SK-N-SH (cell line): Measurements from ENCODE around the gene APBA3. TPM values are rescaled to one million over a fixed set of nuclear protein-coding genes. Genes with fewer than 3 reads are reported as not detected.

ENCODE experiments used
- CTCF ChIA-PET: fragments of 300-600, 350-600 bp; formaldehyde crosslinking; extraction: SDS; loops from one replicate; lab custom pipeline; 2021; lab: Yijun Ruan, JAX
- POLR2A ChIA-PET: fragments of 350-600 bp; sonication (Branson Sonifier 250); formaldehyde crosslinking; extraction: SDS; loops from one replicate; lab custom pipeline; 2020; ENCODE audit warnings: antibody characterized with exemption, inconsistent platforms; lab: Yijun Ruan, JAX
- DNase-seq: peaks from one replicate; pipeline ENCODE4 v3.0.0; 2012
- H2AFZ ChIP-seq: fragments of 200-600 bp; sonication (generic); 2 replicates; pipeline ENCODE4 v1.8.1; 2016; ENCODE audit warnings: antibody characterized with exemption, mild to moderate bottlenecking, low read depth
- H3F3A ChIP-seq: fragments of 200-600 bp; sonication (generic); replicated peaks from 2 replicates; pipeline ENCODE3; 2016; ENCODE audit warnings: antibody characterized with exemption, mild to moderate bottlenecking; ENCODE audit not compliant: insufficient read depth
- H3K27ac ChIP-seq, 2 experiments: fragments of 200-500 bp in 1 of 2; fragments of 200-600 bp in 1 of 2; sonication (Bioruptor generic) in 1 of 2; sonication (generic), shearing (Covaris generic) in 1 of 2; 2 replicates each; pipeline versions ENCODE4 v1.5.1 to v1.6.1; 2014 to 2016; ENCODE audit warnings: low read depth in 2 of 2, inconsistent platforms in 1 of 2, low read length in 1 of 2, mild to moderate bottlenecking in 1 of 2, mixed read lengths in 1 of 2
- H3K27me3 ChIP-seq: fragments of 200-600 bp; sonication (generic), shearing (Covaris generic); 2 replicates; pipeline ENCODE4 v1.6.1; 2016; ENCODE audit warnings: mixed run types; ENCODE audit not compliant: insufficient read depth
- H3K36me3 ChIP-seq, 2 experiments: fragments of 200-500 bp in 1 of 2; fragments of 200-600 bp in 1 of 2; sonication (Bioruptor generic) in 1 of 2; sonication (generic) in 1 of 2; replicated peaks in 1 of 2; 2 replicates each; pipeline versions ENCODE3 to v1.5.1; 2014 to 2016; ENCODE audit warnings: low read length in 1 of 2, mild to moderate bottlenecking in 1 of 2; ENCODE audit not compliant: insufficient read depth in 2 of 2, control insufficient read depth in 1 of 2
- H3K4me1 ChIP-seq, 2 experiments: fragments of 200-500 bp in 1 of 2; fragments of 200-600 bp in 1 of 2; sonication (Bioruptor generic) in 1 of 2; sonication (generic), shearing (Covaris generic) in 1 of 2; 2 replicates each; pipeline versions ENCODE4 v1.5.1 to v1.6.1; 2014 to 2016; ENCODE audit warnings: low read depth in 1 of 2, low read length in 1 of 2, mixed run types in 1 of 2; ENCODE audit not compliant: insufficient read depth in 2 of 2, control insufficient read depth in 1 of 2
- H3K4me2 ChIP-seq: fragments of 200-600 bp; sonication (generic), shearing (Covaris generic); 2 replicates; pipeline ENCODE4 v1.6.1; 2017; ENCODE audit warnings: mixed run types
- H3K4me3 ChIP-seq, 2 experiments: fragments of 200-500 bp in 1 of 2; fragments of 200-600 bp in 1 of 2; sonication (Bioruptor generic) in 1 of 2; sonication (generic), shearing (Covaris generic) in 1 of 2; 2 replicates each; pipeline versions ENCODE4 v1.5.1 to v1.8.1; 2014 to 2016; ENCODE audit warnings: low read depth in 2 of 2, inconsistent platforms in 1 of 2, low read length in 1 of 2, mild to moderate bottlenecking in 1 of 2, mixed read lengths in 1 of 2, moderate library complexity in 1 of 2
- H3K79me2 ChIP-seq: fragments of 200-600 bp; sonication (generic); 2 replicates; pipeline ENCODE4 v1.8.1; 2017; ENCODE audit warnings: mild to moderate bottlenecking; ENCODE audit not compliant: insufficient read depth
- H3K9ac ChIP-seq: fragments of 200-600 bp; sonication (generic); 2 replicates; pipeline ENCODE4 v1.6.1; 2017; ENCODE audit warnings: mixed run types
- H3K9me2 ChIP-seq: fragments of 200-600 bp; sonication (generic); 2 replicates; pipeline ENCODE4 v1.6.1; 2017; ENCODE audit warnings: mixed run types
- H3K9me3 ChIP-seq: fragments of 200-600 bp; sonication (generic); 2 replicates; pipeline ENCODE4 v1.6.1; 2017; ENCODE audit warnings: mixed run types, mild to moderate bottlenecking, moderate library complexity
- H4K20me1 ChIP-seq: fragments of 200-600 bp; sonication (generic); 2 replicates; pipeline ENCODE4 v1.6.1; 2017; ENCODE audit warnings: mild to moderate bottlenecking, mixed run types; ENCODE audit not compliant: insufficient read depth
- ELF1 ChIP-seq: IDR thresholded peaks from 2 replicates; pipeline ENCODE4 v1.4.0; 2012
- EP300 ChIP-seq, 2 experiments: IDR thresholded peaks; 2 replicates each; pipeline versions ENCODE4 v1.4.0 to v1.6.1; 2012; ENCODE audit warnings: borderline replicate concordance in 1 of 2, low read depth in 1 of 2, low read length in 1 of 2
- EZH2phosphoT487 ChIP-seq: fragments of 200-600 bp; sonication (generic); IDR thresholded peaks from 2 replicates; pipeline ENCODE4 v1.6.1; 2017; ENCODE audit warnings: low read depth, mixed run types, mild to moderate bottlenecking, antibody characterized with exemption, moderate library complexity, borderline replicate concordance
- FOXJ3 ChIP-seq: sonication (generic); formaldehyde crosslinking; IDR thresholded peaks from 2 replicates; pipeline ENCODE4 v1.5.1; 2020; ENCODE audit warnings: mild to moderate bottlenecking, missing genetic modification reagents
- FOXM1 ChIP-seq: IDR thresholded peaks from 2 replicates; pipeline ENCODE4 v1.4.0; 2012; ENCODE audit warnings: low read depth, mild to moderate bottlenecking
- GABPA ChIP-seq: IDR thresholded peaks from 2 replicates; pipeline ENCODE4 v1.4.0; 2012; ENCODE audit warnings: low read depth, mild to moderate bottlenecking
- GATA2 ChIP-seq: sonication (generic); formaldehyde crosslinking; IDR thresholded peaks from 2 replicates; pipeline ENCODE4 v1.5.0; 2020; ENCODE audit warnings: mild to moderate bottlenecking, missing genetic modification reagents
- MAX ChIP-seq: IDR thresholded peaks from 2 replicates; pipeline ENCODE4 v1.4.0; 2012; ENCODE audit warnings: low read depth
- MXI1 ChIP-seq: IDR thresholded peaks from 2 replicates; pipeline ENCODE4 v1.6.1; 2012; ENCODE audit warnings: mild to moderate bottlenecking, low read depth, low read length, improper control_type of control experiment
- NFIC ChIP-seq: IDR thresholded peaks from 2 replicates; pipeline ENCODE4 v1.4.0; 2012; ENCODE audit warnings: borderline replicate concordance
- POLR2AphosphoS5 ChIP-seq: IDR thresholded peaks from 2 replicates; pipeline ENCODE4 v1.6.1; 2012; ENCODE audit warnings: low read depth, low read length
- RAD21 ChIP-seq: IDR thresholded peaks from 2 replicates; pipeline ENCODE4 v1.6.1; 2012; ENCODE audit warnings: mild to moderate bottlenecking, low read length
- RFX5 ChIP-seq: IDR thresholded peaks from 2 replicates; pipeline ENCODE4 v1.6.1; 2012; ENCODE audit warnings: mild to moderate bottlenecking, improper control_type of control experiment, low read length
- SIN3A ChIP-seq: IDR thresholded peaks from 2 replicates; pipeline ENCODE4 v1.6.1; 2012; ENCODE audit warnings: low read depth, mild to moderate bottlenecking, low read length, moderate library complexity, borderline replicate concordance
- SMC3 ChIP-seq: IDR thresholded peaks from 2 replicates; pipeline ENCODE4 v1.6.1; 2012; ENCODE audit warnings: low read depth, low read length, improper control_type of control experiment
- TCF12 ChIP-seq: IDR thresholded peaks from 2 replicates; pipeline ENCODE4 v1.4.0; 2012
- TEAD4 ChIP-seq: IDR thresholded peaks from 2 replicates; pipeline ENCODE4 v1.4.0; 2012; ENCODE audit warnings: mild to moderate bottlenecking, borderline replicate concordance; ENCODE audit not compliant: insufficient read depth
- USF1 ChIP-seq: IDR thresholded peaks from 2 replicates; pipeline ENCODE4 v1.4.0; 2012; ENCODE audit warnings: low read depth, borderline replicate concordance
- YY1 ChIP-seq: IDR thresholded peaks from 2 replicates; pipeline ENCODE4 v1.4.0; 2012; ENCODE audit warnings: low read depth, mild to moderate bottlenecking
- ZBTB33 ChIP-seq: IDR thresholded peaks from 2 replicates; pipeline ENCODE4 v1.4.0; 2012; ENCODE audit warnings: low read depth, borderline replicate concordance
- WGBS: methylation state at CpG from one replicate; pipeline ENCODE4 v1.1.6; 2017; ENCODE audit warnings: low lambda C conversion rate; 5-methylcytosine and 5-hydroxymethylcytosine counted together
- polyA plus RNA-seq, 3 experiments: library from polyadenylated mRNA; depleted of rRNA; stranded (reverse); fragments of >200 nt; gene quantifications; 2 replicates each; pipeline ENCODE4 v1.2.3, GENCODE V29; 2012
- TF ChIP-seq, protein P1 (sequence below): fragments of 150-350 bp; IDR thresholded peaks from 2 replicates; pipeline ENCODE4 v1.6.1; 2016; ENCODE audit warnings: mild to moderate bottlenecking, low read depth, low read length

The APBA3 gene
- polyA plus RNA-seq, 1 of the 3 experiments (the other 2 are of a cell fraction) = 10.6 TPM

- no peak overlapping the region for H2AFZ ChIP-seq
- no peak for TF ChIP-seq ELF1
- TF ChIP-seq, protein P1, sequence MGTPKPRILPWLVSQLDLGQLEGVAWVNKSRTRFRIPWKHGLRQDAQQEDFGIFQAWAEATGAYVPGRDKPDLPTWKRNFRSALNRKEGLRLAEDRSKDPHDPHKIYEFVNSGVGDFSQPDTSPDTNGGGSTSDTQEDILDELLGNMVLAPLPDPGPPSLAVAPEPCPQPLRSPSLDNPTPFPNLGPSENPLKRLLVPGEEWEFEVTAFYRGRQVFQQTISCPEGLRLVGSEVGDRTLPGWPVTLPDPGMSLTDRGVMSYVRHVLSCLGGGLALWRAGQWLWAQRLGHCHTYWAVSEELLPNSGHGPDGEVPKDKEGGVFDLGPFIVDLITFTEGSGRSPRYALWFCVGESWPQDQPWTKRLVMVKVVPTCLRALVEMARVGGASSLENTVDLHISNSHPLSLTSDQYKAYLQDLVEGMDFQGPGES = no peak
- no peak for TF ChIP-seq USF1
- no peak for TF ChIP-seq RAD21
- no peak for TF ChIP-seq RFX5
- no peak for TF ChIP-seq EZH2phosphoT487
- no peak for TF ChIP-seq TCF12
- TF ChIP-seq EP300 (IDR thresholded peaks at IDR 0.05; ENCODE audit: borderline replicate concordance in 1 of 2, low read depth in 1 of 2, low read length in 1 of 2) = no peak
- no peak for TF ChIP-seq MAX
- no peak for TF ChIP-seq POLR2AphosphoS5
- TF ChIP-seq NFIC = no peak
- TF ChIP-seq TEAD4 = no peak
- no peak for TF ChIP-seq SMC3
- no peak for TF ChIP-seq SIN3A
- TF ChIP-seq GATA2 (CRISPR knock-in tag) = no peak
Measured at GRCh38 chr19:3732108-3732507, 29.4 kb downstream of the APBA3 start.

GRCh38 chr19:3730457-3730958, 31.0 kb downstream of the APBA3 start:
- H3K9ac ChIP-seq = no peak overlapping the region

More at GRCh38 chr19:3732108-3732507, 29.4 kb downstream of the APBA3 start:
- DNase-seq = no peak
- Histone ChIP-seq H3K4me3 (no peak overlapping the region), H3K9me3 (no peaks in the 10 kb centered on the region), H3K27ac (no peak overlapping the region), H3F3A (no peaks in the 10 kb centered on the region), H3K9ac (no peak overlapping the region), H3K4me1 (no peaks in the 10 kb centered on the region), H3K36me3 (no peaks in the 10 kb centered on the region), H3K4me2 (no peak overlapping the region), H3K79me2 (no peaks in the 10 kb centered on the region), H3K9me2 (no peaks in the 10 kb centered on the region), H4K20me1 (no peaks in the 10 kb centered on the region), H3K27me3 (peaks cover 42% of the 10 kb centered on the region)
- 43% methylated on average over 1 of the region's 1 CpG for WGBS
- CTCF ChIA-PET = no interaction called here
- POLR2A ChIA-PET = no interaction called here

More at GRCh38 chr19:3730457-3730958, 31.0 kb downstream of the APBA3 start:
- H3K9me3 ChIP-seq = no peaks in the 10 kb centered on the region
- H3K9me2 ChIP-seq = no peaks in the 10 kb centered on the region
- H3K4me1 ChIP-seq = no peaks in the 10 kb centered on the region
- no peak overlapping the region for H3K4me3 ChIP-seq
- DNase-seq = no peak
- no peaks in the 10 kb centered on the region for H3K36me3 ChIP-seq
- H4K20me1 ChIP-seq = no peaks in the 10 kb centered on the region
- H3K27ac ChIP-seq = no peak overlapping the region
- ChIA-PET CTCF (no interaction called here), POLR2A (no interaction called here)
- TF ChIP-seq GABPA (no peak), FOXM1 (no peak), ZBTB33 (no peak), TCF12 (no peak), MXI1 (no peak), SMC3 (no peak), FOXJ3 (CRISPR knock-in tag) (no peak), RFX5 (no peak), YY1 (no peak), POLR2AphosphoS5 (no peak)
- H3K4me2 ChIP-seq = no peak overlapping the region
- no peak overlapping the region for H2AFZ ChIP-seq
- H3F3A ChIP-seq = no peaks in the 10 kb centered on the region
- peaks cover 26% of the 10 kb centered on the region; the same call in 1 of the 2 replicates for H3K27me3 ChIP-seq
- 87% methylated on average over 17 of the region's 32 CpGs for WGBS
- no peaks in the 10 kb centered on the region for H3K79me2 ChIP-seq
